GM19193 (cell line): ENCODE data around the gene OPN1SW.

Experiments used
- POLR2A ChIP-seq: IDR thresholded peaks from 4 replicates; pipeline ENCODE4 v1.6.1; 2011; ENCODE audit not compliant: insufficient read depth, insufficient read length; ENCODE audit errors: extremely low read depth

OPN1SW gene

GRCh38 chr7:128775744-128776474, at the start of gene OPN1SW:
Gene OPN1SW, minus strand, starts transcription at chr7:128775794. Its CDS starts 13 bp downstream, at chr7:128775781.
- no peak for TF ChIP-seq POLR2A

GRCh38 chr7:128821724-128822123, 46.1 kb upstream of the OPN1SW start:
- no peak for TF ChIP-seq POLR2A

GRCh38 chr7:128818694-128819093, 43.1 kb upstream of the OPN1SW start:
- no peak for TF ChIP-seq POLR2A

- no peak for TF ChIP-seq POLR2A
These were observed 39.8 kb upstream of the OPN1SW start for GRCh38 chr7:128815289-128815942.

GRCh38 chr7:128814499-128814898, 38.9 kb upstream of the OPN1SW start:
- no peak for TF ChIP-seq POLR2A

GRCh38 chr7:128812514-128813168, 37.0 kb upstream of the OPN1SW start:
- no peak for TF ChIP-seq POLR2A

- TF ChIP-seq POLR2A = no peak
These were observed 36.2 kb upstream of the OPN1SW start for GRCh38 chr7:128811631-128812430.

- TF ChIP-seq POLR2A = no peak
These were observed 35.4 kb upstream of the OPN1SW start for GRCh38 chr7:128810997-128811396.

- no peak for TF ChIP-seq POLR2A
These were observed 34.9 kb upstream of the OPN1SW start for GRCh38 chr7:128810473-128810872.

GRCh38 chr7:128809363-128809762, 33.8 kb upstream of the OPN1SW start:
- TF ChIP-seq POLR2A = no peak

- TF ChIP-seq POLR2A = no peak
These were observed 31.6 kb upstream of the OPN1SW start for GRCh38 chr7:128807191-128807590.

GRCh38 chr7:128805225-128805624, 29.6 kb upstream of the OPN1SW start:
- TF ChIP-seq POLR2A = no peak

GRCh38 chr7:128804484-128804883, 28.9 kb upstream of the OPN1SW start:
- no peak for TF ChIP-seq POLR2A

GRCh38 chr7:128801667-128802418, 26.2 kb upstream of the OPN1SW start:
- no peak for TF ChIP-seq POLR2A

- TF ChIP-seq POLR2A = no peak
These were observed 25.4 kb upstream of the OPN1SW start for GRCh38 chr7:128801003-128801402.

- TF ChIP-seq POLR2A = no peak
These were observed 25.0 kb upstream of the OPN1SW start for GRCh38 chr7:128800567-128800966.
